Liver (tissue), 3 donors: Measurements from ENCODE around the gene KLHL30.

ENCODE experiments used
- CTCF ChIP-seq: fragments of 150-350 bp; IDR thresholded peaks from 2 replicates; pipeline ENCODE4 v1.5.1; 2017; ENCODE audit warnings: improper control_type of control experiment, low read depth, low read length; ENCODE audit not compliant: missing input control
- REST ChIP-seq: IDR thresholded peaks from 2 replicates; pipeline ENCODE4 v1.6.1; 2016; ENCODE audit warnings: antibody characterized with exemption, mild to moderate bottlenecking
- RXRA ChIP-seq, 2 donors: IDR thresholded peaks; 2 replicates each; pipeline ENCODE4 v1.6.1; 2017 to 2018; ENCODE audit warnings: antibody characterized with exemption in 2 of 2, mild to moderate bottlenecking in 1 of 2
- TAF1 ChIP-seq: conservative IDR thresholded peaks from 2 replicates; pipeline ENCODE4 v1.6.1; 2016; ENCODE audit warnings: antibody characterized with exemption, mild to moderate bottlenecking
- YY1 ChIP-seq: IDR thresholded peaks from 2 replicates; pipeline ENCODE4 v1.6.1; 2016; ENCODE audit warnings: antibody characterized with exemption, mild to moderate bottlenecking
- donor health status: healthy.
- donor health status: healthy.

GRCh38 chr2:238160206-238161129 lies 22.0 kb downstream of the KLHL30 start:
- TF ChIP-seq CTCF (no peak), RXRA (IDR thresholded peaks at IDR 0.05) (no peak), YY1 (no peak), TAF1 (no peak), REST (no peak)
